DND-41 (cell line): ENCODE results near the gene IGFBP7.

Experiments
- CTCF ChIP-seq: IDR thresholded peaks from 2 replicates; pipeline ENCODE4 v1.5.1; 2012; ENCODE audit warnings: borderline replicate concordance, low read length, moderate library complexity, mild to moderate bottlenecking; ENCODE audit not compliant: poor library complexity, severe bottlenecking; ENCODE audit errors: extremely low read depth
- EZH2 ChIP-seq: IDR thresholded peaks from 3 replicates; pipeline ENCODE4 v1.6.1; 2012; ENCODE audit warnings: borderline replicate concordance, low read depth, mild to moderate bottlenecking, moderate library complexity, low read length, inconsistent platforms; ENCODE audit not compliant: severe bottlenecking

GRCh38 chr4:57131849-57132742 is 21.9 kb upstream of the IGFBP7 start:
- no peak for TF ChIP-seq CTCF
- TF ChIP-seq EZH2, result no peak
